ENCODE data around the gene SELENOP.

SELENOP gene

DNA sequence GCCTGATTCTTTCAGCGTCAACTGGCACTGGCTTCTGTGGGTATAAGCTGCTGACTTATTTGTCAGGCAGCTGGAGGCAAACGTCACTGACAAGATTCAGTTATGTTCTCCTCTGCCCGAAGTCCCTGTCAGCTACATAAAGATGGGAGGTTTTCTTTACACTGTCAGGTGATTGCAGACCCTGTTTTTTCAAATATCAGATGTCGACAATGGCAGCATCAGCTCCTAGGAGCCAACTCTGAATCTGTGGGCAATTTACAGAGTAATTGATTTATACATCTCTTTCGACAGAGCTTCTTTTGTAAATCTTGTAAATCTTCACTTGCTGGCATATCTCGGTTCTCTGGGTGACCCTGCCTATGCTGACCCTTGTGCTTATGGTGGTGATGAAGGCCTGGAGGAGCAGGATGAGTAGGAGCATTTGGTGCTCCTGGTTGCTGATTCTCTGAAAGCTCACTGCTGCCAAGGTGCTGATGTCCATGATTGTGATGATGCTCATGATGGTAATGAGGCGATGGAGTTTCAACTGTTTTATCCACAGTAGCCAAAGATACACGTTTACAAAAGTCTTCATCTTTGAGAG is 10.9 kb downstream of the SELENOP start:
- Histone ChIP-seq H3K9me3 (ENCODE audit: insufficient read depth, low read length) (no peaks in the 10 kb centered on the region), H4K20me1 (ENCODE audit: low read depth, low read length) (no peaks in the 10 kb centered on the region), H3F3A (ENCODE audit: insufficient read depth) (no peaks in the 10 kb centered on the region)

GRCh38 chr5:42799668-42800114 is 12.0 kb downstream of the SELENOP start:
- H4K20me1 ChIP-seq (ENCODE audit: low read depth, low read length), result no peaks in the 10 kb centered on the region
- no peaks in the 10 kb centered on the region for H3K79me2 ChIP-seq (ENCODE audit: insufficient read depth, low read length)
- no peak for TF ChIP-seq EZH2phosphoT487 (conservative IDR thresholded peaks at IDR 0.05; ENCODE audit: low read length)
- TF ChIP-seq, protein P1, sequence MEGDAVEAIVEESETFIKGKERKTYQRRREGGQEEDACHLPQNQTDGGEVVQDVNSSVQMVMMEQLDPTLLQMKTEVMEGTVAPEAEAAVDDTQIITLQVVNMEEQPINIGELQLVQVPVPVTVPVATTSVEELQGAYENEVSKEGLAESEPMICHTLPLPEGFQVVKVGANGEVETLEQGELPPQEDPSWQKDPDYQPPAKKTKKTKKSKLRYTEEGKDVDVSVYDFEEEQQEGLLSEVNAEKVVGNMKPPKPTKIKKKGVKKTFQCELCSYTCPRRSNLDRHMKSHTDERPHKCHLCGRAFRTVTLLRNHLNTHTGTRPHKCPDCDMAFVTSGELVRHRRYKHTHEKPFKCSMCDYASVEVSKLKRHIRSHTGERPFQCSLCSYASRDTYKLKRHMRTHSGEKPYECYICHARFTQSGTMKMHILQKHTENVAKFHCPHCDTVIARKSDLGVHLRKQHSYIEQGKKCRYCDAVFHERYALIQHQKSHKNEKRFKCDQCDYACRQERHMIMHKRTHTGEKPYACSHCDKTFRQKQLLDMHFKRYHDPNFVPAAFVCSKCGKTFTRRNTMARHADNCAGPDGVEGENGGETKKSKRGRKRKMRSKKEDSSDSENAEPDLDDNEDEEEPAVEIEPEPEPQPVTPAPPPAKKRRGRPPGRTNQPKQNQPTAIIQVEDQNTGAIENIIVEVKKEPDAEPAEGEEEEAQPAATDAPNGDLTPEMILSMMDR (IDR thresholded peaks at IDR 0.05; ENCODE audit: insufficient read depth, low read length, poor library complexity, severe bottlenecking), result no peak
- H3K27me3 ChIP-seq (ENCODE audit: low read length), result no peaks in the 10 kb centered on the region
- H3K36me3 ChIP-seq (ENCODE audit: low read length), result no peaks in the 10 kb centered on the region
- no peaks in the 10 kb centered on the region for H3K9me3 ChIP-seq (ENCODE audit: insufficient read depth, low read length)
- H2AFZ ChIP-seq (ENCODE audit: low read depth, low read length, severe bottlenecking), result no peak overlapping the region
- H3K27ac ChIP-seq (ENCODE audit: low read depth, low read length), result no peak overlapping the region
- H3F3A ChIP-seq (ENCODE audit: insufficient read depth), result no peaks in the 10 kb centered on the region
- no peaks in the 10 kb centered on the region for H3K9me2 ChIP-seq (replicated peaks; ENCODE audit: insufficient read depth, low read length)
- H3K4me3 ChIP-seq (ENCODE audit: insufficient read depth, low read length, poor library complexity, severe bottlenecking), result no peak overlapping the region
- H3K4me2 ChIP-seq (ENCODE audit: low read depth, low read length, poor library complexity, severe bottlenecking), result no peak overlapping the region
- no peak overlapping the region for H3K9ac ChIP-seq (ENCODE audit: low read length)

More for the DNA sequence above, 10.9 kb downstream of the SELENOP start:
- H3K9me2 ChIP-seq (replicated peaks; ENCODE audit: insufficient read depth, low read length), result no peaks in the 10 kb centered on the region
- no peak overlapping the region for H3K4me2 ChIP-seq (ENCODE audit: low read depth, low read length, poor library complexity, severe bottlenecking)
- no peak for TF ChIP-seq EZH2phosphoT487 (conservative IDR thresholded peaks at IDR 0.05; ENCODE audit: low read length)
- TF ChIP-seq, protein P1 (IDR thresholded peaks at IDR 0.05; ENCODE audit: insufficient read depth, low read length, poor library complexity, severe bottlenecking), result no peak
- H3K9ac ChIP-seq (ENCODE audit: low read length), result no peak overlapping the region
- H3K27me3 ChIP-seq (ENCODE audit: low read length), result no peaks in the 10 kb centered on the region
- H3K4me3 ChIP-seq (ENCODE audit: insufficient read depth, low read length, poor library complexity, severe bottlenecking), result no peak overlapping the region
- H3K36me3 ChIP-seq (ENCODE audit: low read length), result no peaks in the 10 kb centered on the region
- no peak overlapping the region for H2AFZ ChIP-seq (ENCODE audit: low read depth, low read length, severe bottlenecking)
- H3K27ac ChIP-seq (ENCODE audit: low read depth, low read length), result no peak overlapping the region
- no peaks in the 10 kb centered on the region for H3K79me2 ChIP-seq (ENCODE audit: insufficient read depth, low read length)

DNA sequence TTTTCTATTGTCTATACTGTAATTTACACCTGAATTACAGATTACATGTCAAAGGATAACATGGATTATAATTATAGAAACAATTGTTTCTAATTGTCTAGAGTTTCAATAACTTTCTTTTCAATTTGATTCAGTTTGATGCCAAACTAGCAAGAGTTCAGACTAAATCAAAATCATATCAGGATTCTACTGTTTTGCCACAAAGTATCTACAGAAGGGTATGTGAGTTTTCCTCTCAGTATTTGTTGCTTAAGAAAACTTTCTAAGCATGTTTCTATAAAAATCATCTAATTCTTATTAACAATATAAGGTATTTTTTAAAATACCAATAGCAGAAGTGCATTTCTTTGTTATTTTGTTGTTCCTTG is 12.5 kb downstream of the SELENOP start:
- Histone ChIP-seq H3K4me2 (ENCODE audit: low read depth, low read length, poor library complexity, severe bottlenecking) (no peak overlapping the region), H3K27ac (ENCODE audit: low read depth, low read length) (no peak overlapping the region), H3K36me3 (ENCODE audit: low read length) (no peaks in the 10 kb centered on the region), H2AFZ (ENCODE audit: low read depth, low read length, severe bottlenecking) (no peak overlapping the region), H4K20me1 (ENCODE audit: low read depth, low read length) (no peaks in the 10 kb centered on the region), H3F3A (ENCODE audit: insufficient read depth) (no peaks in the 10 kb centered on the region), H3K9me3 (ENCODE audit: insufficient read depth, low read length) (no peaks in the 10 kb centered on the region), H3K27me3 (ENCODE audit: low read length) (no peaks in the 10 kb centered on the region), H3K79me2 (ENCODE audit: insufficient read depth, low read length) (no peaks in the 10 kb centered on the region), H3K9ac (ENCODE audit: low read length) (no peak overlapping the region), H3K9me2 (replicated peaks; ENCODE audit: insufficient read depth, low read length) (no peaks in the 10 kb centered on the region), H3K4me3 (ENCODE audit: insufficient read depth, low read length, poor library complexity, severe bottlenecking) (no peak overlapping the region)
- TF ChIP-seq, protein P1 (IDR thresholded peaks at IDR 0.05; ENCODE audit: insufficient read depth, low read length, poor library complexity, severe bottlenecking), result no peak
- TF ChIP-seq EZH2phosphoT487 (conservative IDR thresholded peaks at IDR 0.05; ENCODE audit: low read length), result no peak

Data from SU-DHL-6 (cell line).